Panc1 (cell line): ENCODE results near the gene DNM1. TPM values are rescaled to one million over a fixed set of nuclear protein-coding genes. Genes with fewer than 3 reads are reported as not detected.

Experiments
- ATAC-seq: fragments of 200-7000 bp; cut with Tn5 transposase; 2 replicates; pipeline ENCODE4 v1.9.1; 2020; ENCODE audit warnings: mild to moderate bottlenecking, moderate library complexity
- BruUV-seq: library from RNA; stranded (reverse); fragments of 400-500 nt; replicated peaks from 2 replicates; lab custom pipeline; 2021; lab: Mats Ljungman, UMichigan
- CTCF ChIA-PET: fragments of 300-600 bp; sonication (Branson Sonifier 250); formaldehyde crosslinking; loops from one replicate; lab custom pipeline; 2022; ENCODE audit warnings: antibody characterized with exemption; lab: Charles Lee
- POLR2A ChIA-PET: fragments of 300-600 bp; sonication (Branson Sonifier 250); formaldehyde crosslinking; loops from one replicate; lab custom pipeline; 2022; ENCODE audit warnings: antibody characterized with exemption; lab: Charles Lee
- DNase-seq: peaks from one replicate; pipeline ENCODE4 v3.0.0-alpha.2; 2010; ENCODE audit warnings: low read depth, low spot score
- H3K27ac ChIP-seq: 2 replicates; pipeline ENCODE4 v1.5.1; 2011; ENCODE audit warnings: mild to moderate bottlenecking, low read length, inconsistent platforms
- H3K27me3 ChIP-seq: fragments of 200-500 bp; sonication (Bioruptor generic); 2 replicates; pipeline ENCODE4 v1.6.0; 2014; ENCODE audit warnings: low read length, inconsistent platforms; ENCODE audit not compliant: control insufficient read depth, insufficient read depth
- H3K36me3 ChIP-seq: fragments of 200-500 bp; sonication (Bioruptor generic); 2 replicates; pipeline ENCODE4 v1.5.1; 2014; ENCODE audit warnings: inconsistent platforms, mild to moderate bottlenecking, low read length, moderate library complexity; ENCODE audit not compliant: control insufficient read depth, insufficient read depth
- H3K4me1 ChIP-seq: 2 replicates; pipeline ENCODE4 v1.5.1; 2011; ENCODE audit warnings: inconsistent platforms, mild to moderate bottlenecking, low read length, moderate library complexity; ENCODE audit not compliant: control insufficient read depth, insufficient read depth
- H3K4me3 ChIP-seq, 2 experiments: 2 replicates each; pipeline ENCODE4 v1.5.1; 2011 to 2012; ENCODE audit warnings: low read depth in 2 of 2, low read length in 2 of 2, mild to moderate bottlenecking in 2 of 2, inconsistent platforms in 1 of 2, moderate library complexity in 1 of 2
- H3K9me3 ChIP-seq: fragments of 200-500 bp; sonication (Bioruptor generic); 2 replicates; pipeline ENCODE4 v1.5.1; 2014; ENCODE audit warnings: low read depth, mild to moderate bottlenecking, inconsistent platforms, low read length, moderate library complexity; ENCODE audit not compliant: control insufficient read depth, insufficient read depth
- CTCF ChIP-seq: fragments of 450-650 bp; IDR thresholded peaks from 2 replicates; pipeline ENCODE4 v1.5.1; 2017; ENCODE audit warnings: mild to moderate bottlenecking
- POLR2AphosphoS5 ChIP-seq: IDR thresholded peaks from 2 replicates; pipeline ENCODE4 v1.6.1; 2012; ENCODE audit warnings: mild to moderate bottlenecking, low read depth, low read length, moderate library complexity
- REST ChIP-seq, 2 experiments: IDR thresholded peaks; 2 replicates each; pipeline ENCODE4 v1.6.1; 2011 to 2012; ENCODE audit warnings: low read depth in 2 of 2, control low read depth in 1 of 2, low read length in 1 of 2, mild to moderate bottlenecking in 1 of 2, moderate library complexity in 1 of 2; ENCODE audit not compliant: insufficient read depth in 1 of 2
- SIN3A ChIP-seq: IDR thresholded peaks from 2 replicates; pipeline ENCODE4 v1.6.1; 2012; ENCODE audit warnings: low read depth, mild to moderate bottlenecking, low read length, moderate library complexity, borderline replicate concordance; ENCODE audit not compliant: insufficient read depth
- TCF7L2 ChIP-seq: IDR thresholded peaks from 2 replicates; pipeline ENCODE4 v1.6.1; 2011; ENCODE audit warnings: mild to moderate bottlenecking, low read depth, low read length, inconsistent platforms
- in situ Hi-C: cut with HindIII; loops from 2 replicates; pipeline ENCODE4 v1.10.0; 2016; ENCODE audit warnings: low sequenced_read_pairs, low pct_unique_long_range_greater_than_20kb
- intact Hi-C: fragments of 100-400 bp; cut with micrococcal nuclease; formaldehyde crosslinking; loops from one replicate; pipeline ENCODE4 v1.10.0; 2022; ENCODE audit not compliant: unreplicated experiment
- total RNA-seq: library from RNA; stranded (reverse); gene quantifications from one replicate; pipeline ENCODE4 v1.2.1, GENCODE V29; 2021; ENCODE audit not compliant: unreplicated experiment

The DNM1 gene
- total RNA-seq, 1 experiment from 2014 or later = 18.7 TPM

GRCh38 chr9:128298535-128299482 lies 95.6 kb downstream of the DNM1 start:
- intact Hi-C loops (loop anchor here (10.0 kb wide), 2 partner anchors 46 to 116 kb away; partner anchors contain the start of gene SLC27A4), in situ Hi-C loops (no loop called here)
- TF ChIP-seq SIN3A = no peak
- TF ChIP-seq CTCF = no peak
- TF ChIP-seq REST (IDR thresholded peaks at IDR 0.05; ENCODE audit: insufficient read depth in 1 of 2, low read depth in 2 of 2, low read length in 1 of 2) = no peak
- TF ChIP-seq TCF7L2 = no peak
- TF ChIP-seq POLR2AphosphoS5 = no peak
- Histone ChIP-seq H3K9me3 (no peaks in the 10 kb centered on the region), H3K4me3 (no peak overlapping the region), H3K4me1 (peaks cover 3% of the 10 kb centered on the region), H3K27ac (no peak overlapping the region), H3K36me3 (no peaks in the 10 kb centered on the region), H3K27me3 (no peaks in the 10 kb centered on the region)
- DNase-seq (no peak), ATAC-seq (no peak)
- ChIA-PET POLR2A (no interaction called here), CTCF (no interaction called here)
- no TSS peak for BruUV-seq

GRCh38 chr9:128304136-128304970 lies 101.2 kb downstream of the DNM1 start:
- CTCF ChIA-PET = interaction anchor here (0.7 to 1.5 kb wide), 3 partner anchors 9 to 37 kb away, joined by 4 to 5 read pairs (median 4); no protein-coding TSS in a partner anchor
- no peak for DNase-seq
- intact Hi-C loops = no loop called here
- no TSS peak for BruUV-seq
- Histone ChIP-seq H3K36me3 (no peaks in the 10 kb centered on the region), H3K27ac (no peak overlapping the region), H3K4me3 (no peak overlapping the region), H3K9me3 (no peaks in the 10 kb centered on the region), H3K4me1 (no peaks in the 10 kb centered on the region), H3K27me3 (no peaks in the 10 kb centered on the region)
- no peak for TF ChIP-seq TCF7L2
- no peak for TF ChIP-seq POLR2AphosphoS5
- no peak for TF ChIP-seq CTCF
- TF ChIP-seq REST (IDR thresholded peaks at IDR 0.05; ENCODE audit: insufficient read depth in 1 of 2, low read depth in 2 of 2, low read length in 1 of 2) = no peak
- no peak for TF ChIP-seq SIN3A
- ATAC-seq = no peak
- POLR2A ChIA-PET = no interaction called here
- in situ Hi-C loops = no loop called here
